Measurements from ENCODE around the gene SOCS3.

DNA sequence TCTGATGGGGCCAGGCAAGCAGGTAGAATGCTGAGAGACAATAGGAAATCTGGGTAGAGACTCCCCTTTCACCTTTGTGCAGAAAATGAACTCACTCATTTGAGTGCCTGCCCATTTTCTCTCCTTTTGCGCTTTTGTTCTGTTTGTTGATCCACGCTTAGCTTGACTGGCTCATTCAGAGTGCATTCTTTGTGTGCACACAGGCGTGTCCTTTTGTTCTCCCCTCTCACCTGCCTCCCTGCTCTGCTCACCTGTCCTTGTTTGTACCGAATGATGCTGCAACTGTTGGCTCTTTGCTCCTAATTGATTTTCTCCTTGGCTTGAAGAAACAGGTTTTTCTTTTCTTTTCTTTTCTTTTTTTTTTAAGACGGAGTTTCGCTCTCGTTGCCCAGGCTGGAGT is 34.3 kb upstream of the SOCS3 start:
- TF ChIP-seq GATA2 (IDR thresholded peaks at IDR 0.05; ENCODE audit: low read depth, low read length) (no peak), GATA3 (IDR thresholded peaks at IDR 0.05; ENCODE audit: low read depth, low read length) (no peak)

All from SH-SY5Y (cell line).